8988T (cell line): Measurements from ENCODE around the gene DHX36.

Source experiments
- DNase-seq: peaks from one replicate; pipeline ENCODE4 v3.0.0; 2011

Gene DHX36

GRCh38 chr3:154275965-154276364 is 48.3 kb downstream of the DHX36 start:
- DNase-seq, result no peak

GRCh38 chr3:154275292-154275691 is 49.0 kb downstream of the DHX36 start:
- DNase-seq, result no peak

GRCh38 chr3:154274348-154274747 is 49.9 kb downstream of the DHX36 start:
- DNase-seq, result no peak

- no peak for DNase-seq
Observed at GRCh38 chr3:154273381-154273780, 50.9 kb downstream of the DHX36 start.

GRCh38 chr3:154254527-154254926 is 69.8 kb downstream of the DHX36 start:
- no peak for DNase-seq

GRCh38 chr3:154252759-154253638 is 71.3 kb downstream of the DHX36 start:
- DNase-seq, result peak; percentile 43

- DNase-seq, result no peak
Observed at GRCh38 chr3:154251610-154252009, 72.7 kb downstream of the DHX36 start.

- no peak for DNase-seq
Observed at GRCh38 chr3:154250291-154250690, 74.0 kb downstream of the DHX36 start.

- no peak for DNase-seq
Observed at GRCh38 chr3:154247806-154248415, 76.4 kb downstream of the DHX36 start.

- DNase-seq, result no peak
Observed at GRCh38 chr3:154244644-154245043, 79.6 kb downstream of the DHX36 start.

GRCh38 chr3:154243353-154243752 is 80.9 kb downstream of the DHX36 start:
- no peak for DNase-seq

GRCh38 chr3:154242766-154243165 is 81.5 kb downstream of the DHX36 start:
- no peak for DNase-seq

GRCh38 chr3:154241496-154241895 is 82.8 kb downstream of the DHX36 start:
- no peak for DNase-seq

GRCh38 chr3:154240235-154240634 is 84.1 kb downstream of the DHX36 start:
- DNase-seq, result no peak

- DNase-seq, result no peak
Observed at GRCh38 chr3:154236331-154236730, 88.0 kb downstream of the DHX36 start.

- no peak for DNase-seq
Observed at GRCh38 chr3:154235330-154235729, 89.0 kb downstream of the DHX36 start.

GRCh38 chr3:154229217-154229590 is 95.1 kb downstream of the DHX36 start:
- no peak for DNase-seq

- DNase-seq, result no peak
Observed at GRCh38 chr3:154228561-154229216, 95.6 kb downstream of the DHX36 start.

- DNase-seq, result no peak
Observed at GRCh38 chr3:154227531-154227930, 96.8 kb downstream of the DHX36 start.

GRCh38 chr3:154225536-154225935 is 98.8 kb downstream of the DHX36 start:
- DNase-seq, result no peak

GRCh38 chr3:154224866-154225265 is 99.4 kb downstream of the DHX36 start:
- DNase-seq, result no peak

- DNase-seq, result no peak
Observed at GRCh38 chr3:154224366-154224765, 99.9 kb downstream of the DHX36 start.

GRCh38 chr3:154223519-154223918 is 100.8 kb downstream of the DHX36 start:
- DNase-seq, result no peak
